Liver (tissue), 3 donors: ENCODE measurements around the gene NRF1.
"Not testable (repeated sequence)": the region's sequence is repeated elsewhere in the genome, so short reads cannot be mapped to it uniquely, and the experiment has no call there.

Experiments used
- ATF3 ChIP-seq: IDR thresholded peaks from 2 replicates; pipeline ENCODE4 v1.6.1; 2016; ENCODE audit warnings: antibody characterized with exemption
- CTCF ChIP-seq: fragments of 150-350 bp; IDR thresholded peaks from 2 replicates; pipeline ENCODE4 v1.5.1; 2017; ENCODE audit warnings: improper control_type of control experiment, low read depth, low read length; ENCODE audit not compliant: missing input control
- GABPA ChIP-seq, 2 donors: IDR thresholded peaks in 1 of 2; conservative IDR thresholded peaks in 1 of 2; 2 replicates each; pipeline ENCODE4 v1.6.1; 2016; ENCODE audit warnings: antibody characterized with exemption in 2 of 2, mild to moderate bottlenecking in 1 of 2, moderate library complexity in 1 of 2
- MAX ChIP-seq: IDR thresholded peaks from 2 replicates; pipeline ENCODE4 v1.6.1; 2016; ENCODE audit warnings: antibody characterized with exemption
- REST ChIP-seq: IDR thresholded peaks from 2 replicates; pipeline ENCODE4 v1.6.1; 2016; ENCODE audit warnings: antibody characterized with exemption, mild to moderate bottlenecking
- RXRA ChIP-seq, 2 donors: IDR thresholded peaks; 2 replicates each; pipeline ENCODE4 v1.6.1; 2017 to 2018; ENCODE audit warnings: antibody characterized with exemption in 2 of 2, mild to moderate bottlenecking in 1 of 2
- SP1 ChIP-seq: IDR thresholded peaks from 2 replicates; pipeline ENCODE4 v1.6.1; 2018; ENCODE audit warnings: antibody characterized with exemption, mild to moderate bottlenecking
- donor health status: healthy.
- donor health status: healthy.

GRCh38 chr7:129604021-129604420 lies 7.5 kb upstream of the NRF1 start:
- not testable (repeated sequence) for TF ChIP-seq CTCF; SP1; ATF3; MAX; REST; RXRA (IDR thresholded peaks at IDR 0.05); GABPA (IDR thresholded peaks at IDR 0.05 in 1 of 2, conservative IDR thresholded peaks at IDR 0.05 in 1 of 2)
